HG03060 (cell line): Measurements from ENCODE around the gene IMPDH2.

Experiments used
- ATAC-seq: cut with Tn5 transposase; IDR thresholded peaks from one replicate; pipeline ENCODE4 v1.9.1; 2021; ENCODE audit warnings: low read depth, moderate number of reproducible peaks; ENCODE audit not compliant: unreplicated experiment

IMPDH2 gene

GRCh38 chr3:48984663-48985062 is 44.5 kb downstream of the IMPDH2 start:
- ATAC-seq, result no peak

DNA sequence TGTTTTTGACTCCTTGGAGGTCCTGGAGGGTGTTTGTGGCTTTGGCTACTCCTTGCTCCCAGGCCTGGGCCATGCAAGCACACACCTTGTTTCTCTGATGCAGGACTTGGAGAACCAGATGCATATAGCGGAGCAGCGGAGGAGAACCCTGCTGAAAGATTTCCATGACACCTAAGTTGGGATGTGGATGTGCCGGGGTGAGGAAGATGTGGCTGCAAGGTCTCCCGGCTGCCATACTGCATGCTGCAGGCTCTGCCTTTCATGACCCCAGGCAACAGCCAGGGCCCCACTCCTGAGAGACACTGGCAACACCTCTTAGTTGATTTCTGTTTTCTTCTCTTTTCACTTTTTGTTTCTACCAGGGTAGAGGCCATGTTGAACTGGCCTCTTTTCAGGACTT is 46.1 kb downstream of the IMPDH2 start:
- no peak for ATAC-seq

DNA sequence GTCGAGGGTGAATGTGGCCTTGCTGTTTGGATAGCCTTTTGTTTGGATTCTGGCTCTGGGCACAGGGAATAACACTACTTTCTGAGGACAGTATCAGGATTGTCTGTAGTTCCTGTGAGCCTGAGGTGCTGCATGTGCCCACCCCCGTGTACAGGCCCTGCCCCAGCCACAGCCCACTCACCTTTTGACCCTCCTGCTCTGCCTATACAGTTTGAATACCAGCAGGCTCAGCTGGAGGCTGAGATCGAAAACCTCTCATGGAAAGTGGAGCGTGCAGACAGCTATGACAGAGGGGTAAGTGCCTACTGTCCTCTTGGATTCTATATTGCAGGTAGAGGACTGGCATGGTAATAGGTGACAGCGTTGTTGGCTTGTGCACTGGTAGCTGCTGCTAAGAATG is 46.5 kb downstream of the IMPDH2 start:
- ATAC-seq, result no peak

DNA sequence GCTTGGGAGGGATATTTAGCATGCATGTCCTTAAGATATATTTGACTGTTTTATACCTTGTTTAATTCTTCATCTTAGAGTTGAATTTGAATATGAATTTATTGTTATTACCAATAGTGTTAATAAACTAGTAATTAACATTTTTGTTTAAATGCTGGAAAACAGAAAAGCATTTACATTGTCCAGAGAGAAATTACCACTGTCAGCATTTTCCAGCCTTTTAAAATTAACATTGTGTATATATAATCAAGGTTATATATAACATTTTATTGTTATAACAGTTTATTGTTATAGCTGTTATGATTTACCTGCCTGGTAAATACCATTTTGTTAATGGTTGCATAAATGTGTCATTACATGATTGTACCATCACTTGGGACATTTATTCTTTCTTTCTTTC is 47.2 kb downstream of the IMPDH2 start:
- no peak for ATAC-seq

GRCh38 chr3:48980295-48980694 is 48.9 kb downstream of the IMPDH2 start:
- ATAC-seq, result no peak

GRCh38 chr3:48979451-48979850 is 49.7 kb downstream of the IMPDH2 start:
- ATAC-seq, result no peak
